Ammon's horn (tissue), 1 donor: Measurements from ENCODE around the gene PTPRN2.
"Not testable (repeated sequence)": the region's sequence is repeated elsewhere in the genome, so short reads cannot be mapped to it uniquely, and the experiment has no call there.

Experiments used
- DNase-seq: peaks from one replicate; pipeline ENCODE4 v3.0.0-alpha.2; 2016; ENCODE audit warnings: low spot score

Gene PTPRN2

GRCh38 chr7:158322616-158323530, 264.8 kb downstream of the PTPRN2 start:
- no peak for DNase-seq

- DNase-seq, result no peak
These were observed 265.5 kb downstream of the PTPRN2 start for GRCh38 chr7:158321936-158322615.

- no peak for DNase-seq
These were observed 266.4 kb downstream of the PTPRN2 start for GRCh38 chr7:158321056-158321700.

GRCh38 chr7:158320328-158320727, 267.3 kb downstream of the PTPRN2 start:
- no peak for DNase-seq

- DNase-seq, result no peak
These were observed 269.1 kb downstream of the PTPRN2 start for GRCh38 chr7:158318511-158318913.

- DNase-seq, result peak; percentile 59
These were observed 270.1 kb downstream of the PTPRN2 start for GRCh38 chr7:158317238-158318205.

GRCh38 chr7:158316466-158317031, 271.1 kb downstream of the PTPRN2 start:
- DNase-seq, result no peak

- no peak for DNase-seq
These were observed 271.7 kb downstream of the PTPRN2 start for GRCh38 chr7:158315881-158316280.

- no peak for DNase-seq
These were observed 272.3 kb downstream of the PTPRN2 start for GRCh38 chr7:158315326-158315725.

- DNase-seq, result no peak
These were observed 273.2 kb downstream of the PTPRN2 start for GRCh38 chr7:158314394-158314793.

- no peak for DNase-seq
These were observed 273.7 kb downstream of the PTPRN2 start for GRCh38 chr7:158313931-158314330.

- DNase-seq, result no peak
These were observed 274.8 kb downstream of the PTPRN2 start for GRCh38 chr7:158312789-158313188.

GRCh38 chr7:158311791-158312190, 275.8 kb downstream of the PTPRN2 start:
- no peak for DNase-seq

GRCh38 chr7:158310924-158311666, 276.5 kb downstream of the PTPRN2 start:
- DNase-seq, result no peak

GRCh38 chr7:158309868-158310763, 277.5 kb downstream of the PTPRN2 start:
- no peak for DNase-seq

- DNase-seq, result no peak
These were observed 279.6 kb downstream of the PTPRN2 start for GRCh38 chr7:158308001-158308400.

- DNase-seq, result not testable (repeated sequence)
These were observed 283.6 kb downstream of the PTPRN2 start for GRCh38 chr7:158304072-158304471.

GRCh38 chr7:158303121-158303520, 284.5 kb downstream of the PTPRN2 start:
- DNase-seq, result no peak
